A549 treated with RU486 at 1 μM for 4 hours (cell line): ENCODE data around the gene CYGB. TPM values are rescaled to one million over a fixed set of nuclear protein-coding genes. Genes with fewer than 3 reads are reported as not detected.

ENCODE experiments used
- total RNA-seq: library from RNA; stranded (reverse); fragments of 200-300 nt; extraction: Qiagen RNA extraction; gene quantifications from 5 replicates; pipeline ENCODE4 v1.2.3, GENCODE V29; 2022; ENCODE audit warnings: low read depth

Gene CYGB
- total RNA-seq: 0.73 to 1.4 TPM (median 1.1 TPM) in 5 replicates

GRCh38 chr17:76537578-76538280, at the start of gene CYGB:
Gene CYGB, minus strand, starts transcription at chr17:76537709. Its CDS starts 167 bp downstream, at chr17:76537542.

DNA sequence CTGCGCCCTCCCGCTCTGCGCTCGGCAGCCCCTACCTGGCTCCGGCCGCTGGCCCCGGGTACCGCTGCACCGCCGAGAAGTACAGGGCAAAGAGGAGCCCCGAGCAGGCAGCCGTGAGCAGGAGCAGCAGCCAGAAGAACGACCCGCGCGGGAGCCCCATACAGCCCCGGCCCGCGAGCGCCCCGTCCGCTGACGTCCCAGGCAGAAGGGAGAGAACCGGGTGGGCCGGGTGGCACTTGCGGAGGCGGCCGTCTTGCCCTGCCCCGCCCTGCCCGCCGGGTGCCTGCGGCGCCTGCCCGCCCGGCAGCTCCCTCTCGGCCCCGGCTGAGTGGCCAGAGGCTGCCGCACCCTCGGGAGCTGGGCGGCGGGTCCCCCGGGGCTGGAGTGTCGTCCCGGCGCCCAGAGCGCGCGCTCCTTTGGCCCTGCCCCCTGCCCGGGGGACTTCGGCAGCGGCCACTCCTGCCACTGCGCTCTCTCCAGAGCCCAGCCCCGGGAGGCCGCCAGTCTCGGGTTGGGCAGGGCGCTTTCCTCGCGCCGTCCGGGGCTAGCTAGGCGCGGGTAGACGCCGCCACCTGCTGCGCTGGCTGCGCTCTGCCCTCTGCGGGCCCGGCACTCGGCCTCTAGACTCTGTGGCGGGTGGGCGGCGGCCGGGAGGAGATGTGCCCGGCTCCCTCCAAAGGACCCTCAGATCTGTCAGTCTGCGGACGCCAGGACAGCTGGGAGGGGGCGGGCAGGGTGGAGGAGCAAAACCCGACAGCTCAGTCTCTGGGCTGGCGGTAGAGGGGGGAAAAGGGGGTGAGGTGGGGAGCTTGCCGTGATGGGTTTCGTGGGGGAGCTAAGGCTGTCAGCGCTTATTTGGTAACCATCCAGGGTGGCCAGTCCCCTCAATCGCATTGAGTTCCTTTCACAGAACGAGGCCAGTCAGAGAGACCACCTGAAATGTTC, 48.4 kb upstream of the CYGB start, which contains the start of gene ST6GALNAC2:
TSS of gene ST6GALNAC2 (minus strand) at position 212 of the 945 bp plus-strand sequence. CDS start at position 160, 52 bp downstream.

GRCh38 chr17:76539631-76540271, 2.2 kb upstream of the CYGB start, which contains the start of gene PRCD:
Gene PRCD, plus strand, starts transcription at chr17:76540044. Its CDS starts 98 bp downstream, at chr17:76540142.

GRCh38 chr17:76501018-76501826, 36.3 kb downstream of the CYGB start, which contains the start of gene RHBDF2:
Gene RHBDF2, minus strand, starts transcription at chr17:76501423. Its CDS starts 19,899 bp downstream, at chr17:76481524.

Other genes with a start within 250 kb of the CYGB start
- 0.56 to 1.9 TPM (median 0.67 TPM) in 5 replicates for gene QRICH2, start 229.4 kb downstream of the CYGB start, total RNA-seq
- 53.8 to 71.5 TPM (median 61.9 TPM) in 5 replicates for gene PRPSAP1, start 183.8 kb downstream of the CYGB start, total RNA-seq
- 42.5 to 70.8 TPM (median 55.3 TPM) in 5 replicates for gene SPHK1, start 153.1 kb downstream of the CYGB start, total RNA-seq
- 27.5 to 34.5 TPM (median 34.0 TPM) in 5 replicates for gene UBE2O, start 84.6 kb downstream of the CYGB start, total RNA-seq
- gene AANAT, start 70.1 kb downstream of the CYGB start, total RNA-seq: 0.38 to 0.74 TPM (median 0.57 TPM) in 4 of 5 replicates, not detected in the other
- gene RHBDF2, start 36.3 kb downstream of the CYGB start, total RNA-seq: 50.2 to 69.1 TPM (median 61.3 TPM) in 5 replicates
- not detected in 5 replicates for gene PRCD, start 2.3 kb upstream of the CYGB start, total RNA-seq
- gene ST6GALNAC2, start 48.2 kb upstream of the CYGB start, total RNA-seq: 0.28 to 0.70 TPM (median 0.33 TPM) in 4 of 5 replicates, not detected in the other
- gene ST6GALNAC1, start 106.0 kb upstream of the CYGB start, total RNA-seq: 0.07 to 0.81 TPM (median 0.46 TPM) in 3 of 5 replicates, not detected in the others
- gene MXRA7, start 173.3 kb upstream of the CYGB start, total RNA-seq: 60.2 to 76.7 TPM (median 63.6 TPM) in 5 replicates
- gene JMJD6, start 188.9 kb upstream of the CYGB start, total RNA-seq: 66.9 to 80.7 TPM (median 72.6 TPM) in 5 replicates
- gene METTL23, start 189.1 kb upstream of the CYGB start, total RNA-seq: 51.1 to 63.5 TPM (median 59.8 TPM) in 5 replicates
- gene SRSF2, start 199.6 kb upstream of the CYGB start, total RNA-seq: 380 to 475 TPM (median 459 TPM) in 5 replicates
- gene MFSD11, start 200.4 kb upstream of the CYGB start, total RNA-seq: 19.7 to 23.5 TPM (median 22.5 TPM) in 5 replicates